GM21825 (cell line): Measurements from ENCODE around the gene STK10.
"Not testable (repeated sequence)": the region's sequence is repeated elsewhere in the genome, so short reads cannot be mapped to it uniquely, and the experiment has no call there.

Source experiments
- ATAC-seq: cut with Tn5 transposase; IDR thresholded peaks from one replicate; pipeline ENCODE4 v1.9.1; 2021; ENCODE audit warnings: mild to moderate bottlenecking, moderate library complexity; ENCODE audit not compliant: unreplicated experiment

The STK10 gene

DNA sequence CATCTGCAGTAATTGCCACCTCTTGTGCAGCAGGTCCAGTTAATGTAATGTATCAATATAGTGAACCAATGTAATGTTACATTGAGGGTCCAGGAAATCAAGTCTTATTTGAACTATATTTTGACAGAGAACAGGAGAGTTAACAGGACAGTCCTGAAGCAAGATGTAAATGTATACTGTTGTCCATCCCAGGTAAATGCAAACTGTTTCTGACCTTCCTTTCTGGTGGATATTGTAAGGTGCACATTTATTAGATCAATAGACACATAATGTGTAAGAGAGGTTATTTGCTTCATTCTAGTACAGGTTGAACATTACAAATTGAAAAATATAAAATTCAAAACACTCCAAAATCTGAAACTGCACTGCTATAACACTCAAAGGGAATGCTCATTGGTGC is 158.1 kb downstream of the STK10 start:
- no peak for ATAC-seq

DNA sequence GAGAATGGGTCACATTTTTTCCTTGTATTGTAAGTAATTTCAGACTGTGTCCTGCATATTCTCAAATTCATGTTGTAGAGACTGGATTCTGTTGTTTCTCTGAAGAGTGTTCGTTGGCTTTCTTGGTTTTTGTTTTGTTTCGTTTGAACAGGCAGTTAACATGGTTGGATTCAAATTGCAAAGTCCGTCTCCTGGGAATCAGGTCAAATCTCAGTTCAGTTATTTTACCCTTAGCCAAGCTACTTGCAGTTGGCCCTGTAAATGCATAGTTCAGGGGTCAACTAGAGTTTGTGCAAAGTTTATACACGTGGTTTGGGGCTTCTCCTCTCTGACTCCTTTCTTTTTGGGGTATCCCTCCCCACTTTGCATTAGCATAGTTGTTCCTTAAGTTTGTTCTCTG is 159.9 kb downstream of the STK10 start:
- no peak for ATAC-seq

DNA sequence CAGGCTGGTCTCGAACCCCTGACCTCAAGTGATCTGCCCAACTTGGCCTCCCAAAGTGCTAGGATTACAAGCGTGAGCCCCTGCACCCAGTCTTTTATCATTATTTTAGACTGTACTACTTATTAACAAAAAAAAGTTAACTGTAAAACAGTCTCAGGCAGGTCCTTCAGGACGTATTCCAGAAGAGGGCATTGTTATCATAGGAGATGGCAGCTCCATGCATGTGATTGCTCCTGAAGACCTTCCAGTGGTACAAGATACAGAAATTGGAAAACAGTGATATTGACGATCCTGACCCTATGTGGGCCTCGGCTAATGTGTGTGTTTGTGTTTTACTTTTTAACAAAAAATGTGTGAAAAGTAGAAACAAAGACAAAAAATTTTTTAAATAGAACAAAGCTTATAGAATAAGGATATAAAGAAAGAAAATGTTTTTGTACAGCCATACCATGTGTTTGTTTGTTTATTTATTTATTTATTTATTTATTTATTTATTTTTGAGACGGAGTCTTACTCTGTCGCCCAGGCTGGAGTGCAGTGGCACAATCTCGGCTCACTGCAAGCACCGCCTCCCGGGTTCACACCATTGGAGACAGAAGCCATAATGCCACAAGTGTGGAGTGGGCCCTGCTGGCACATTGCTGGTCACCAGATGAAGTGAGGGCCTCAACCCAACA is 167.8 kb downstream of the STK10 start:
- not testable (repeated sequence) for ATAC-seq

DNA sequence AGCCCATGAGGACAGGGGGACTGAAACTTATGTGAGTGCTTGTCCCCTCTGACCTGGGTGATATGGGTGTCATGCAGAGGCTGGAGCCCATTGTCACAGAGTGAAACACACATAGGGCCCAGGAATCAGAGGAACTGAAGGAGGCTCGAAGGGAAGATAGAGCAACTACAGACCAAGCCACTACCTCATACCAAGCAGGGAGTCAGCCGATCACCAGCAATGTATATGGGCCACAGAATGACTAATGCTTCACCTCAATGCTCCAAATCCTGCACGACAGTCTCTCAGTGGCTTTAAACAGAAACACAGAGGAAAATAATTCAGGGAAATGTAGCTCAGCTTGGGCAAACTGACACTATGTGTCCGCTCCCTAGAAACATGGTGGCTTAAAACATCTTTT is 172.7 kb downstream of the STK10 start:
- no peak for ATAC-seq

DNA sequence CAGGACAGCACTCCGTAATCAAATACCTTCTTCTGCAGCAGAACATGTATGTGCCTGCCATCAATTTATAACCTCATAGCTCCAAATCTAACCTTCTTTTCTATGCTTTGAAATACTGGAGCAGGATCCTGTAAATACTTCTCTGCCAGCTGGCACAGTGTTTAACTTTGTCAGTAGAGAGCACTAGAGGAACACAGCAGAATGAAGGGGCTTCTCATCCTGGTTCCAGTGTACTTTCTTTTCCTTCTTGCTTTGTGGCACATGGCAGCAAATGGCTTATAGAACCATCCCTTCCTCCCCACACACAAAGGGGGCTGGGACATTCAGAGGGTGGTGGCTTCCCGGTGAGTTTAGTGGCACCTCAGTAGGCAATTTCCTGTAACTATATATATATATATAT is 177.7 kb downstream of the STK10 start:
- ATAC-seq, result no peak

DNA sequence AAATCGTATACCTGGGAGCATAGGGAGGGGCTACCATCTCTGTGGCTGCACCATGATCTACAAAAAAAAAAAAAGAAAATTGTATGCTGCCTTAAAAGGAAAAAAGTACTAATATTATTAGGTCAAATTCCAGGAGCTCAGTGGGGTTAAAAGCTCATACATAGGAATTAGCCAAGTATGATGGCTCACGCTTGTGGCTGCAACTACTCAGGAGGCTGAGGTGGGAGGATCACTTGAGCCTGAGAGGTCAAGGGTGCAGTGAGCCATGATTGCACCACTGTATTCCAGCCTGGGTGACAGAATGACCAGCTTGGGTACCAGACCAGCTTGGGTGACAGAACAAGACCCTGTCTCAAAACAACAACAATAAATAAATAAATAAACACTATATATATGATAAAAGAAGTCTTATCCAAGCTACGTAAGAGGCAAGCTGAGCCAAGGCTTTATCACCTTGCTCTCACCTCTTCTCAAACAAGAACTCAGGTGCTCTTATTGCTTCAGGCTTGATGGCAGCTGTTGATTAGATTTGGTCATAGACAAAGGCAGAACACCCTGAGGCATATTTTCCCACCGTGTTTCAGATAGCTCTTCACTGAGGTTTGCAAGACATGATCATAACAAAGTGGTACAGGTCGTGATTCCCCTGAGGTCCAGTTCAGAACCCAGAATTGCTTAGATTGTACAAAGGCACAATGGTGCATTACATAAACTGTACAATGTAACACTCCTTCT is 178.3 kb downstream of the STK10 start:
- ATAC-seq, result no peak

DNA sequence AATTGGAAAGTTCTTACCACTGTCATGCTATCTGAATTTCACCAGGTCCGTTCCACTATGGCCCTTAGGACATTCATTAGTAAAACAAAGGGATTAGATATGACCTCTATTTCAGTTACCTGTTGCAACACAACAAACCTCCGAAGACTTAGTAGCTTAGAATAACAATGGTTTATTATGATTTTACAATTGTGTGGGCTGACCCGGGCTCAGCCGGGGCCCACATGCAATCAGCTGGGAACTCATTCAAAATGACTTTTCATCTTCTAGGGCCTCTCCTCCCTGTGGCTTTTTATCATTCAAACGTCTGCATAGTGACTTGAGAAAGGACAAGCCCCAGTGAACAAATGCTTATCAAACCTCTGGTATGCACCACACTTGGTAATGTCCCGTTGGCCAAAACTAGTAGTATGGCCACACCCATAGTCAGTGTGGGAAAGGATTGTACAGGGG is 179.3 kb downstream of the STK10 start:
- no peak for ATAC-seq

DNA sequence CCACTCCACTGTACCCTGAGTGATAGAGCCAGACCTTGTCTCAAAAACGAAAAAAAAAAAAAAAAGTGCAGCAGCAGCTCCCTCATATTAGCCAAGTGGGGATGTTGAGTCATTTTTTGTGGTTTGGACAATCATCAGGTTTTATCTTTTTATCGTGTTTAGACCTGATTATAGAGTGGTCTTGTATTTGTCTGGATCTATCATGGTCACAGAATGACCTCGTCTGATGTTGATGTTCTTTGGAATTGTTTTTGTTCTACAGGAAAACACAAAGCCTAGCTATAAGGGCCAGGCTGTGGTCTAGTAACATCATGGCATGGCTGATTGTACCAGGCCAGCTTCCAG is 179.9 kb downstream of the STK10 start:
- ATAC-seq, result no peak

DNA sequence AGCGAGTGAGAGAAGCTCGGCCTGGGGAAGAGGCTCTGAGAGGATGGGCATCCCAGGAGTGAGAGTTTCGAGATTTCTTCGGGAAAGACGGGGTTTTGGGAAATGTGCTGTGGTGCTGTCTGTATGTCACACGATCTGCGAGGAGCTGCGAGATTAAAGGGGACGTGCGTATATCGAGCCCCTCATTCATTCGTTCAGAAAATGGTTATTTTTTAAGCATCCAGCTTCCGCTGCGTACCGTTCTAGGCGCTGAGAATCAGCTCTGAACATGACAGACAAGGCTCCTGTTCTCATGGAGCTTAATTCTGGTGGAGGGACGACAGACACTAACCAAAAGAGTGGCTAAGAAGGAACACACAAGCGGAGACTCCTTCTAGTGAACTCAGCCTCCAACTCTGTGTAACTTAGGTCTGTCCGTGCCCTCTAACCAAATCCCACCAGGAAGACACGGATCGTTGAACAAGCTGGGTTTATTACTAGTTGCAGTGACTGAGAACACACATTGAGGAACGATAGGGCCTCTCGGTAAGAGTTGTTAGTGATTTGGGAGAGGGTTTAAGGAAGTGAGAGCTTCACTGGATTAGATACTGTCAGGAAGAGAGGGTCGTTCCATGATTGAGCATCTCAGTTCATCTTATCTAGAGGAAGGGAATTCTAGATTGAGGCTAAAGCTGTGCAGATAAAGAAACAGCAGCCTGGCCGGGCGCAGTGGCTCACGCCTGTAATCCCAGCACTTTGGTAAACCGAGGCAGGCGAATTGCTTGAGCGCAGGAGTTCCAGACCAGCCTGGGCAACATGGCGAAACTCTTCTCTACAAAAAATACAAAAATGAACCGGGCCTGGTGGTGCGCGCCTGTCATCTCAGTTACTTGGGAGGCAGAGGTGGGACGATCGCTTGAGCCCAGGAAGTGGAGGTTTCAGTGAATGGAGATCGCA is 180.6 kb downstream of the STK10 start:
- ATAC-seq, result no peak

DNA sequence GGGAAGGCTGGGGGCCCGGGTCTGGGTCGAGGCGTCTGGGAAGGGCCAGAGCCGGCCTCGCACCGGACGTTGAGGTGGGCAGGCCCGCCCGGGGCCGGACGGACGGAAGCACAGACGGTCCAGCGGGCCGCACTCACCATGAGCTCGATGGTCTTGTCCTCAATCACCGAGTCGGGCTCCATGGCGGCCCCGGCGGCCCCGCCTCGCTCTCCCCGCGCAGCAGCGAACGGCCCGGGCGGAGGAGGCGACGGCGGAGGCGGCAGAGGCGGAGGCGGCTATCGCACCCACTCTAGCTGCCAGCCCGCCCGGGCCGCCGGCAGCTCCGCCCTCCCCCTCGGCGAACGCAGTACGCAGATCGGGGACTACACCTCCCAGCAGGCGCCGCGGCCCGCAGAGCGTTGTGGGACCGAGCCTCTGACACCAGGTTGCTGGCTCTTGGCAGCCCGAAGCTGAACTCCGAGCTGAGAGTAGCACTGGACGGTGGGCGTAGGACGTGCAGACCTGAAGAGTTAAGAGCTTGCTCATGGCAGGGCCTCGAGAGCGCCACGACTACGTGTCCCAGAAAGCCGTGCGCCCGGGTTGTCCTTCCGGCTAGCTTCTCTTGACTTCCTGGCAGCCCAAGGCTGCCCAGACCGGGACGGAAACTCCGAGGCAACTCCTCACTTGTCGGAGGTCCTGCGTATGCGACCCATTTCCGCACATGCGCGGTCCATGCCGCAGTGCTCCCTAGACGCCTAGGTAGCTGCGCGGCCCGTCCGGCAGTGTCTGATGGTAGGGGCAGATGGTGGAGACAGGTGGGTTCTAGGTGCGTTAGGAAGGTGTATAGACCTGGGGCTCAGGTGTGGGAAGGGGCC is 181.5 kb downstream of the STK10 start, which contains the start of gene FBXW11:
Gene FBXW11, minus strand, starts transcription at position 318 of the 854 bp plus-strand sequence. Its CDS starts 136 bp downstream, at position 182.
- ATAC-seq, result peak; percentile 80

DNA sequence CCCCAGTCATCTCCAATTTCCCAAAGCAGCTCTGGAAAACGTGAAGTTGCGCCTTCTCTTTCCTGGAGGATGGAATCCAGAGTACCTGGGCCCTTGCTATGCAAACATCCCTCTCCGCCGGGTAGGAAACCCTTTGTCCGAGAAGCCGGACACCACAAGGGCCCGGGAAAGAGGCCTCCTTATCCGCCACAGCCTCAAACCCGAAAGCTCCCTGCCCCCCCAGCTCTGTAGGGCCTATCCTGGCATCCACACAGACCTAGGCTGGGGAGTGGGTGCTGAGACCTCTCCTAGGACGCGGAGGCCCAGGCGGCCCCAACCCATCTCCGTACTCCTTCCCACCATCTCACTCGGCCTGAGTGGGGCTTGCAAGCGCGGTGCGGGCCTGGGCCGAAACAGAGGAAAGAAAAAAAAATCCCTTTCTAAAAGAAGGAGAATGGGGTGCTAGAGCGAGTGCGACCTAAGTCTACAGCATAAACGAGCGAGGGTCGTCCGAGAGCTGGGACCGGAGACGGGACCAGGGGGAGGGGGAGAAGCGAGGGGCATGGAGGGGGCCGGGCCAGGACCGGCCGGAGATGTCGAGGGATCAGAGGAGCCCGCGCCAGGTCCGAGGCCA is 182.2 kb downstream of the STK10 start:
- peak; percentile 5 for ATAC-seq

DNA sequence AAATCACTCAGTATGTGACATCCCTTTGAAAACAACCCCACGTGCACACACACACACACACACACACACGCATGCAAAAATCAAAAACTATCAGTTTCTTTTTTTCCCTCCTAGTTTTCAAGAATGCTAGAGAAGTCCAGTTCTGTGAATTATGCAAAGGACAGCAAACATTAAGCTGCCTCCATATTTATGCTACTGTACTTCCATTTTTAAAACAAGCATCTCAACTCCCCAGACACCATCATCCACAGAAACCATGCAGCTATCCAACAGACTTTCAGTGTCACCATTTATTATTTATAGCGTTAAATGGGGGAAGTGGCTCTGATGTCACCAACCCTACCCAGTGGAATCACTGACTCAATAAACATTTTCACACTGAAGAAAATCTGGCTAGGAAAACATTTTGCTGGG is 183.2 kb downstream of the STK10 start:
- no peak for ATAC-seq

DNA sequence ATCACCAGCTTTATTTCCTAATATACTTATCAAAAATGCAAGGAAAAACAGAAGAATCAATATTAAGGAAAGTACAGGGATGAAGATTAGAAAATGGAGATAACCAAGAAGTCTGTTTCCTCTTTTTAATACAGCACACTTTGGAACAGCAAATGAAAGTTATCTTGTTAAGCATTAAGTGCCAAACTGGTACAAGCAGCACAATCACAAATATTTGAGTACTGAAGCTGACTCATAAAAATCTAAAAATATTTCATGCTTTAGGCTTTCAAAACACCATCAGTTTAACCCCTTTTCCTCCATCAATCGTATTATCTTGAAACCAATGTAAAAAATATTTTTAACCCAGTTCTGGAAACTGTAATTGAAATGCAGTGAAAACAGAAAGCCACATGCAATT is 184.3 kb downstream of the STK10 start:
- no peak for ATAC-seq

DNA sequence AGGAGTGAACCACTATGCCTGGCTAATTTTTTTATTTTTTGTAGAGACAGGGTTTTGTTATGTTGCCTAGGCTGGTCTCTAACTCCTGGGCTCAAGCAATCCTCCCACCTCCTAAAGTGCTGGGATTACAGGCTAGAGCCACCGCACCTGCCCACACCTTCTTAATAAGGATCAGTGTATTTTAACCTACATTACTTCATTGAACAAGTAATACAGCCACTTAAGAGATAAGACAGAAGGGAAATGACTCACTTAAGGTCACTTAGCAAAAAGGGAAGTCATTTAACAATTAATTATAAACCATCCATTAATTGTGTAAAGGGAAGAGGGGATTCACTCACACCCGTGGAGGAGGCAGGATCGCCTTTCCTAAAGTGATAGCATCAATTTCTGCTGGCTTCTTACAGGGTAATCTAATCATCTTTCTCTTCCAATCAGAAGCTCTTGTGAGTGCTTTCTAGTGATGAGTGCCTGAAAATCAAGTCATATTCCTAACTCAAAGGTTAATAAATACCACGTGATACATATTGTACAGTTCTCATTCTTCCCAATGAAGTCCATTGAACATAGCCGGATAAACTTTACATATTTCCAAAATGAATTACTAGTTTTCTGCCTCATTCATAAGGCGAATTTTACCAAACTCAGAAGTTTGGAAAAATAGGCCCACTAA is 185.0 kb downstream of the STK10 start:
- no peak for ATAC-seq

DNA sequence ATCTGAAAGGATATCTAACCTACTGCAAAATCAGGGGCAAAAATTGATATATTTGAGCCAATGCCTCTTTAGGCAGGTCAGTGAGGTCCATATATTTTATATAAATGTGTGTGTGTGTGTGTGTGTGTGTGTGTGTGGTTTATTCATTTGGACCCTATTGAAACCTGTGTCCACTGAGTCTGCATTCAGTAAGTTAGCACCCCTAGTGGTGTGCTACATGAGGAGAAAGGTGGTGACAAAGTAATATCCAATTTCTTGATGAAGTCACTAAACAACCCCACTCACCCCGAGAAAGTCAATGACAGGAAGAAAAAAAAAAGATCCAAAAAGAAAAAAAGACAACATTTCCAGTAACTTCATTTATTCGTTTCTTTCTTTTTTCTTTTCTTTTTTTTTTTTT is 185.7 kb downstream of the STK10 start:
- no peak for ATAC-seq

DNA sequence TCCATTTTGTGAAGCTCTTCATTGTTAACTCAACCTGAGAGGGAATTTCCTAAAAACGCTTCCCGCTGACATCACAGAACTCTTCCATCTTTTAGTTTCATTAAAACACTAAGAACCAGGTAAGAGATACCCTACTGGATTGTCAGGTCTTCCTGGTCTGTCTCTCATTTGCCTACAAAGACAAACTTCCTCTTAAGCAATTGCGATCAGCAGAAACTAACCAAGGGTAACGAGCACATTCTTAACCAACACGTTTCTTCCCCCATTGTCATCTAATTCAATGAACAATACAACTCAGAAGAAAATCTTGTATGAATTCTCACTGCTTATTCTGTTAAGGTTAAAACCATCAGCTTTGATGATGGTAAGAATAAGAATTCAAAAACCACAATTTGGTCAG is 188.1 kb downstream of the STK10 start:
- peak; percentile 61 for ATAC-seq

DNA sequence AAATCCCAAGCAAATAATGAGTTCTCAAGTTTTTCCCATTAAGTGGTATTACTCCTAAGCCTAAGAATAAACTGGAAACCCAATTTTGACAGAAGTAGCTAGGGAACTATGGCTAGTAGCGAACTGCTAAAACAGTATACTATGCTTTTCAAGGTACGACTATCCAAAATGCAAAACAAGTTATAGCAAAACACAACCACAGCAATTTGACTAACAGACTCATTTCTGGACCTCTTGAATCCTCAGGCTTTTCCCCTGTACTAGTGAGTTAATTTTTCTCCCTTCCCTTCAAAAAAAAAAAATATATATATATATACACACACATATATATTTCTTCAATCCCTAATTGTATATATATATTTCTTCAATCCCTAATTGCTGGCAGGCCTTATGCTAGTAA is 188.9 kb downstream of the STK10 start:
- ATAC-seq, result no peak

DNA sequence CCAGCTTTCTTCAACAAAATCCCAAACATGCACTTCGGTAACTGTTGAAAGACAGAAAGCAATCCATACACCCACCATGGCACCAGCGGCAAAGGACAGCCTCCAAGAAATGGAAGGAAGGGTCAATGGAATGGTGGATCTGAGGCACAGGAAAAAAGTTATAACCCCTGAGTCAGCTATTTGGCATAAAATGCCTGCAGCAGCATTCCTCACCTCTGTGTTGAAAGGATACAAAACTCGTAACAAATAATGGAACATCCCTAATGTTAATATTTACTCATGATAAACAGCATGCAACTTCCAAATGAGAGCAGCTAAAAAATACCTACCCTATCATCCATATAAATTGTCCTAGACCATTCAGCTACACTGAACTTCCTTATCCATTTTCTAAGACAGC is 191.0 kb downstream of the STK10 start:
- ATAC-seq, result no peak

DNA sequence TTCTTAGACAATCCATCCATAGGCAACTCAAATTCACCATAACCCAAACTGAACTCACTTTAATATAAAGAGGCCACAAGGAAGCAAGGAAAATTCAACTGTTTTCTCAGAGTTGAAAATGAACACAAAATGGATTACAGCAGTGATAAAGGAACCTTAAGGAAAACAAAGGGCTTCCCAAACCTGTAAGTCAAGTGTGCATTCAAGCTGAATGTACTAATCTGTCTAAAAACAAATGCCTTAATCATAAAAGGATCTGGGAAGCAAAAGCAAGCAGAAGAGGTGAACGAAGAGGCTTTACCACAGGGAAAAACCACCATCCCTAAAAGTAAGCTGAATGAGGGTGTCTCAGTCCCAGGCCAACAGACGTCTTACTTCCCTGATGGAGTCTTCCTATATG is 195.2 kb downstream of the STK10 start:
- ATAC-seq, result no peak

DNA sequence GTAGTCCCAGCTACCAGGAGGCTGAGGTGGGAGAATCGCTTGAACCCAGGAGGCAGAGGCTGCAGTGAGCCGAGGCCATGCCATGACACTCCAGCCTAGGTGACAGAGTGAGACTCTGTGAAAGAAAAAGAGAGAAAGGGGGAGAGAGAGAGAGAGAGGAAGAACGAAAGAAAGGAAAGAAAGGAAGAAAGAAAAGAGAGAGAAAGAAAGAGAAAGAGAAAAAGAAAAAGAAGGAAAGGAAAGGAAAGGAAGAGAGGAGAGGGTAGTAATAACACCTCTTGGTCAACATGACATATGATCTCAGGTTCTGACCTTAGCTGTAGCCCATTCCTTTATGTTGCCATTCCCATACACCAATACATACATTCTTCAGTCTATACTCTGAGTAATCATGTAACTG is 195.7 kb downstream of the STK10 start:
- no peak for ATAC-seq
